ENCODE results near the gene PTBP1.

Gene PTBP1

GRCh38 chr19:778910-779653 lies 18.2 kb upstream of the PTBP1 start:
- H2AFZ ChIP-seq (ENCODE audit: low read depth, low read length, severe bottlenecking): no peak overlapping the region
- H3K27me3 ChIP-seq (ENCODE audit: low read length): no peaks in the 10 kb centered on the region
- TF ChIP-seq, protein P1, sequence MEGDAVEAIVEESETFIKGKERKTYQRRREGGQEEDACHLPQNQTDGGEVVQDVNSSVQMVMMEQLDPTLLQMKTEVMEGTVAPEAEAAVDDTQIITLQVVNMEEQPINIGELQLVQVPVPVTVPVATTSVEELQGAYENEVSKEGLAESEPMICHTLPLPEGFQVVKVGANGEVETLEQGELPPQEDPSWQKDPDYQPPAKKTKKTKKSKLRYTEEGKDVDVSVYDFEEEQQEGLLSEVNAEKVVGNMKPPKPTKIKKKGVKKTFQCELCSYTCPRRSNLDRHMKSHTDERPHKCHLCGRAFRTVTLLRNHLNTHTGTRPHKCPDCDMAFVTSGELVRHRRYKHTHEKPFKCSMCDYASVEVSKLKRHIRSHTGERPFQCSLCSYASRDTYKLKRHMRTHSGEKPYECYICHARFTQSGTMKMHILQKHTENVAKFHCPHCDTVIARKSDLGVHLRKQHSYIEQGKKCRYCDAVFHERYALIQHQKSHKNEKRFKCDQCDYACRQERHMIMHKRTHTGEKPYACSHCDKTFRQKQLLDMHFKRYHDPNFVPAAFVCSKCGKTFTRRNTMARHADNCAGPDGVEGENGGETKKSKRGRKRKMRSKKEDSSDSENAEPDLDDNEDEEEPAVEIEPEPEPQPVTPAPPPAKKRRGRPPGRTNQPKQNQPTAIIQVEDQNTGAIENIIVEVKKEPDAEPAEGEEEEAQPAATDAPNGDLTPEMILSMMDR (IDR thresholded peaks at IDR 0.05; ENCODE audit: insufficient read depth, low read length, poor library complexity, severe bottlenecking): no peak
- no peak for TF ChIP-seq EZH2phosphoT487 (conservative IDR thresholded peaks at IDR 0.05; ENCODE audit: low read length)
- no peak overlapping the region for H3K9ac ChIP-seq (ENCODE audit: low read length)
- H4K20me1 ChIP-seq (ENCODE audit: low read depth, low read length): no peaks in the 10 kb centered on the region
- H3K36me3 ChIP-seq (ENCODE audit: low read length): no peaks in the 10 kb centered on the region
- H3K4me3 ChIP-seq (ENCODE audit: insufficient read depth, low read length, poor library complexity, severe bottlenecking): no peak overlapping the region
- H3K9me2 ChIP-seq (replicated peaks; ENCODE audit: insufficient read depth, low read length): no peaks in the 10 kb centered on the region
- H3K4me2 ChIP-seq (ENCODE audit: low read depth, low read length, poor library complexity, severe bottlenecking): no peak overlapping the region
- H3K79me2 ChIP-seq (ENCODE audit: insufficient read depth, low read length): no peaks in the 10 kb centered on the region
- H3K9me3 ChIP-seq (ENCODE audit: insufficient read depth, low read length): no peaks in the 10 kb centered on the region
- no peaks in the 10 kb centered on the region for H3F3A ChIP-seq (ENCODE audit: insufficient read depth)
- H3K27ac ChIP-seq (ENCODE audit: low read depth, low read length): no peak overlapping the region

- H3K9ac ChIP-seq (ENCODE audit: low read length): no peak overlapping the region
- no peak overlapping the region for H3K27ac ChIP-seq (ENCODE audit: low read depth, low read length)
- H3K36me3 ChIP-seq (ENCODE audit: low read length): no peaks in the 10 kb centered on the region
- no peaks in the 10 kb centered on the region for H3F3A ChIP-seq (ENCODE audit: insufficient read depth)
- no peaks in the 10 kb centered on the region for H3K79me2 ChIP-seq (ENCODE audit: insufficient read depth, low read length)
- no peaks in the 10 kb centered on the region for H3K27me3 ChIP-seq (ENCODE audit: low read length)
- no peaks in the 10 kb centered on the region for H4K20me1 ChIP-seq (ENCODE audit: low read depth, low read length)
- H3K9me3 ChIP-seq (ENCODE audit: insufficient read depth, low read length): no peaks in the 10 kb centered on the region
- H3K4me3 ChIP-seq (ENCODE audit: insufficient read depth, low read length, poor library complexity, severe bottlenecking): no peak overlapping the region
- H3K4me2 ChIP-seq (ENCODE audit: low read depth, low read length, poor library complexity, severe bottlenecking): no peak overlapping the region
- no peak overlapping the region for H2AFZ ChIP-seq (ENCODE audit: low read depth, low read length, severe bottlenecking)
- TF ChIP-seq EZH2phosphoT487 (conservative IDR thresholded peaks at IDR 0.05; ENCODE audit: low read length): no peak
- TF ChIP-seq, protein P1 (IDR thresholded peaks at IDR 0.05; ENCODE audit: insufficient read depth, low read length, poor library complexity, severe bottlenecking): no peak
- no peaks in the 10 kb centered on the region for H3K9me2 ChIP-seq (replicated peaks; ENCODE audit: insufficient read depth, low read length)
Observed at GRCh38 chr19:780935-781334, 16.3 kb upstream of the PTBP1 start.

DNA sequence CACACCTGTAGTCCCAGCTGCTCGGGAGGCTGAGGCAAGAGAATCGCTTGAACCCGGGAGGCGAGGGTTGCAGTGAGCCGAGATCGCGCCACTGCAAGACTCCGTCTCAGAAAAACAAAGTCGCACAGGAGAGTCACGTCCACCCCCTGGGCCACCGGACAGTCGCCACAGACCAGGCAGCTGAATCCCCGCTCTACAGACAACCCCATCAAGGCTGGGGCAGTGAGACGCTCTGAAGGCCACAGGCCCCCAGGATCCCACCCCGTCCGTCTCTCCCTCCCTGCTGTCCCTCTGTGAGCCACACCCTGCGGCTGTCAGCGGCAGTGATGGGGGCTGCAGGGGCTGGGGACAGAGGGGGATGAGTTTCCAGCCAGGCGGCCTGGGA lies 15.5 kb upstream of the PTBP1 start:
- Histone ChIP-seq H4K20me1 (ENCODE audit: low read depth, low read length) (no peaks in the 10 kb centered on the region), H3K4me2 (ENCODE audit: low read depth, low read length, poor library complexity, severe bottlenecking) (no peak overlapping the region)

More for the DNA sequence above, 15.5 kb upstream of the PTBP1 start:
- H3F3A ChIP-seq (ENCODE audit: insufficient read depth): no peaks in the 10 kb centered on the region
- no peaks in the 10 kb centered on the region for H3K9me2 ChIP-seq (replicated peaks; ENCODE audit: insufficient read depth, low read length)
- H3K36me3 ChIP-seq (ENCODE audit: low read length): no peaks in the 10 kb centered on the region
- no peak overlapping the region for H2AFZ ChIP-seq (ENCODE audit: low read depth, low read length, severe bottlenecking)
- H3K9me3 ChIP-seq (ENCODE audit: insufficient read depth, low read length): no peaks in the 10 kb centered on the region
- TF ChIP-seq EZH2phosphoT487 (conservative IDR thresholded peaks at IDR 0.05; ENCODE audit: low read length): no peak
- TF ChIP-seq, protein P1 (IDR thresholded peaks at IDR 0.05; ENCODE audit: insufficient read depth, low read length, poor library complexity, severe bottlenecking): no peak
- no peak overlapping the region for H3K9ac ChIP-seq (ENCODE audit: low read length)
- H3K27ac ChIP-seq (ENCODE audit: low read depth, low read length): no peak overlapping the region
- H3K79me2 ChIP-seq (ENCODE audit: insufficient read depth, low read length): no peaks in the 10 kb centered on the region
- H3K27me3 ChIP-seq (ENCODE audit: low read length): no peaks in the 10 kb centered on the region
- H3K4me3 ChIP-seq (ENCODE audit: insufficient read depth, low read length, poor library complexity, severe bottlenecking): no peak overlapping the region

Data from SU-DHL-6 (cell line).